ENCODE measurements around the gene GREM1.

The GREM1 gene

GRCh38 chr15:32705446-32705845 lies 12.4 kb upstream of the GREM1 start:
- Histone ChIP-seq H4K20me1 (ENCODE audit: insufficient read depth, low read length, poor library complexity, severe bottlenecking) (no peaks in the 10 kb centered on the region), H3F3A (ENCODE audit: low read depth) (no peaks in the 10 kb centered on the region), H3K9me2 (replicated peaks; ENCODE audit: low read depth, low read length) (no peaks in the 10 kb centered on the region), H3K36me3 (ENCODE audit: insufficient read depth, low read length) (no peaks in the 10 kb centered on the region), H3K9ac (ENCODE audit: low read depth, low read length, poor library complexity, severe bottlenecking) (no peak overlapping the region), H3K4me3 (ENCODE audit: low read length, poor library complexity, severe bottlenecking) (no peak overlapping the region), H2AFZ (ENCODE audit: low read length) (no peak overlapping the region), H3K4me1 (ENCODE audit: insufficient read depth, low read length, poor library complexity, severe bottlenecking) (peaks cover 5% of the 10 kb centered on the region), H3K27me3 (ENCODE audit: insufficient read depth, low read length, poor library complexity, severe bottlenecking) (no peaks in the 10 kb centered on the region), H3K79me2 (ENCODE audit: insufficient read depth, low read length) (no peaks in the 10 kb centered on the region), H3K4me2 (ENCODE audit: low read depth, low read length, poor library complexity, severe bottlenecking) (no peak overlapping the region), H3K9me3 (ENCODE audit: insufficient read depth, low read depth, low read length) (no peaks in the 10 kb centered on the region)
- TF ChIP-seq, protein P1, sequence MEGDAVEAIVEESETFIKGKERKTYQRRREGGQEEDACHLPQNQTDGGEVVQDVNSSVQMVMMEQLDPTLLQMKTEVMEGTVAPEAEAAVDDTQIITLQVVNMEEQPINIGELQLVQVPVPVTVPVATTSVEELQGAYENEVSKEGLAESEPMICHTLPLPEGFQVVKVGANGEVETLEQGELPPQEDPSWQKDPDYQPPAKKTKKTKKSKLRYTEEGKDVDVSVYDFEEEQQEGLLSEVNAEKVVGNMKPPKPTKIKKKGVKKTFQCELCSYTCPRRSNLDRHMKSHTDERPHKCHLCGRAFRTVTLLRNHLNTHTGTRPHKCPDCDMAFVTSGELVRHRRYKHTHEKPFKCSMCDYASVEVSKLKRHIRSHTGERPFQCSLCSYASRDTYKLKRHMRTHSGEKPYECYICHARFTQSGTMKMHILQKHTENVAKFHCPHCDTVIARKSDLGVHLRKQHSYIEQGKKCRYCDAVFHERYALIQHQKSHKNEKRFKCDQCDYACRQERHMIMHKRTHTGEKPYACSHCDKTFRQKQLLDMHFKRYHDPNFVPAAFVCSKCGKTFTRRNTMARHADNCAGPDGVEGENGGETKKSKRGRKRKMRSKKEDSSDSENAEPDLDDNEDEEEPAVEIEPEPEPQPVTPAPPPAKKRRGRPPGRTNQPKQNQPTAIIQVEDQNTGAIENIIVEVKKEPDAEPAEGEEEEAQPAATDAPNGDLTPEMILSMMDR (conservative IDR thresholded peaks at IDR 0.05; ENCODE audit: low read length): no peak
- TF ChIP-seq EZH2phosphoT487 (IDR thresholded peaks at IDR 0.05; ENCODE audit: borderline replicate concordance): no peak

- H3K79me2 ChIP-seq (ENCODE audit: insufficient read depth, low read length): no peaks in the 10 kb centered on the region
- no peaks in the 10 kb centered on the region for H3K36me3 ChIP-seq (ENCODE audit: insufficient read depth, low read length)
- no peaks in the 10 kb centered on the region for H4K20me1 ChIP-seq (ENCODE audit: insufficient read depth, low read length, poor library complexity, severe bottlenecking)
- no peak overlapping the region for H3K4me2 ChIP-seq (ENCODE audit: low read depth, low read length, poor library complexity, severe bottlenecking)
- H3K9me2 ChIP-seq (replicated peaks; ENCODE audit: low read depth, low read length): no peaks in the 10 kb centered on the region
- no peaks in the 10 kb centered on the region for H3K9me3 ChIP-seq (ENCODE audit: insufficient read depth, low read depth, low read length)
- H3K27me3 ChIP-seq (ENCODE audit: insufficient read depth, low read length, poor library complexity, severe bottlenecking): no peaks in the 10 kb centered on the region
- H2AFZ ChIP-seq (ENCODE audit: low read length): no peak overlapping the region
- no peak overlapping the region for H3K9ac ChIP-seq (ENCODE audit: low read depth, low read length, poor library complexity, severe bottlenecking)
- no peaks in the 10 kb centered on the region for H3F3A ChIP-seq (ENCODE audit: low read depth)
- H3K4me3 ChIP-seq (ENCODE audit: low read length, poor library complexity, severe bottlenecking): no peak overlapping the region
- TF ChIP-seq, protein P1 (conservative IDR thresholded peaks at IDR 0.05; ENCODE audit: low read length): no peak
- TF ChIP-seq EZH2phosphoT487 (IDR thresholded peaks at IDR 0.05; ENCODE audit: borderline replicate concordance): no peak
- peaks cover 5% of the 10 kb centered on the region for H3K4me1 ChIP-seq (ENCODE audit: insufficient read depth, low read length, poor library complexity, severe bottlenecking)
These were observed 11.1 kb upstream of the GREM1 start for GRCh38 chr15:32706704-32707103.

- H4K20me1 ChIP-seq (ENCODE audit: insufficient read depth, low read length, poor library complexity, severe bottlenecking): no peaks in the 10 kb centered on the region
- H3K9ac ChIP-seq (ENCODE audit: low read depth, low read length, poor library complexity, severe bottlenecking): no peak overlapping the region
- peaks cover 5% of the 10 kb centered on the region for H3K4me1 ChIP-seq (ENCODE audit: insufficient read depth, low read length, poor library complexity, severe bottlenecking)
- H3K4me3 ChIP-seq (ENCODE audit: low read length, poor library complexity, severe bottlenecking): no peak overlapping the region
- no peak for TF ChIP-seq EZH2phosphoT487 (IDR thresholded peaks at IDR 0.05; ENCODE audit: borderline replicate concordance)
- TF ChIP-seq, protein P1 (conservative IDR thresholded peaks at IDR 0.05; ENCODE audit: low read length): no peak
- H3K9me2 ChIP-seq (replicated peaks; ENCODE audit: low read depth, low read length): no peaks in the 10 kb centered on the region
- H3K9me3 ChIP-seq (ENCODE audit: insufficient read depth, low read depth, low read length): no peaks in the 10 kb centered on the region
- no peaks in the 10 kb centered on the region for H3F3A ChIP-seq (ENCODE audit: low read depth)
- H3K36me3 ChIP-seq (ENCODE audit: insufficient read depth, low read length): no peaks in the 10 kb centered on the region
- no peak overlapping the region for H3K4me2 ChIP-seq (ENCODE audit: low read depth, low read length, poor library complexity, severe bottlenecking)
- H3K27me3 ChIP-seq (ENCODE audit: insufficient read depth, low read length, poor library complexity, severe bottlenecking): no peaks in the 10 kb centered on the region
- H3K79me2 ChIP-seq (ENCODE audit: insufficient read depth, low read length): no peaks in the 10 kb centered on the region
- no peak overlapping the region for H2AFZ ChIP-seq (ENCODE audit: low read length)
These were observed 10.4 kb upstream of the GREM1 start for GRCh38 chr15:32707436-32707835.

Measured in Loucy (cell line).